Gastrocnemius medialis (tissue), 4 donors: Measurements from ENCODE around the gene PPP2R2C.

Experiments used
- CTCF ChIP-seq, 5 experiments: fragments of 450-650 bp in 3 of 5; fragments of 200-600 bp in 2 of 5; sonication (generic) in 2 of 5; IDR thresholded peaks in 4 of 5; conservative IDR thresholded peaks in 1 of 5; 1 replicate in 4 of 5; 2 replicates in 1 of 5; pipeline ENCODE4 v1.5.1; 2016 to 2019; ENCODE audit warnings: antibody characterized with exemption in 5 of 5, mild to moderate bottlenecking in 3 of 5, moderate library complexity in 3 of 5
- POLR2A ChIP-seq, 2 donors: fragments of 450-650 bp; IDR thresholded peaks; one replicate each; pipeline ENCODE4 v1.6.1; 2017; ENCODE audit warnings: antibody characterized with exemption in 2 of 2, mild to moderate bottlenecking in 2 of 2, moderate library complexity in 2 of 2

- TF ChIP-seq CTCF (IDR thresholded peaks at IDR 0.05 in 4 of 5, conservative IDR thresholded peaks at IDR 0.05 in 1 of 5), result no peak
- no peak for TF ChIP-seq POLR2A (IDR thresholded peaks at IDR 0.05)
Observed at GRCh38 chr4:6384541-6384940, 87.9 kb downstream of the PPP2R2C start.
